HG03565 (cell line): ENCODE measurements around the gene METRNL.
"Not testable (repeated sequence)": the region's sequence is repeated elsewhere in the genome, so short reads cannot be mapped to it uniquely, and the experiment has no call there.

Experiments used
- ATAC-seq: cut with Tn5 transposase; IDR thresholded peaks from one replicate; pipeline ENCODE4 v1.9.1; 2021; ENCODE audit warnings: mild to moderate bottlenecking, moderate library complexity; ENCODE audit not compliant: unreplicated experiment

METRNL gene

DNA sequence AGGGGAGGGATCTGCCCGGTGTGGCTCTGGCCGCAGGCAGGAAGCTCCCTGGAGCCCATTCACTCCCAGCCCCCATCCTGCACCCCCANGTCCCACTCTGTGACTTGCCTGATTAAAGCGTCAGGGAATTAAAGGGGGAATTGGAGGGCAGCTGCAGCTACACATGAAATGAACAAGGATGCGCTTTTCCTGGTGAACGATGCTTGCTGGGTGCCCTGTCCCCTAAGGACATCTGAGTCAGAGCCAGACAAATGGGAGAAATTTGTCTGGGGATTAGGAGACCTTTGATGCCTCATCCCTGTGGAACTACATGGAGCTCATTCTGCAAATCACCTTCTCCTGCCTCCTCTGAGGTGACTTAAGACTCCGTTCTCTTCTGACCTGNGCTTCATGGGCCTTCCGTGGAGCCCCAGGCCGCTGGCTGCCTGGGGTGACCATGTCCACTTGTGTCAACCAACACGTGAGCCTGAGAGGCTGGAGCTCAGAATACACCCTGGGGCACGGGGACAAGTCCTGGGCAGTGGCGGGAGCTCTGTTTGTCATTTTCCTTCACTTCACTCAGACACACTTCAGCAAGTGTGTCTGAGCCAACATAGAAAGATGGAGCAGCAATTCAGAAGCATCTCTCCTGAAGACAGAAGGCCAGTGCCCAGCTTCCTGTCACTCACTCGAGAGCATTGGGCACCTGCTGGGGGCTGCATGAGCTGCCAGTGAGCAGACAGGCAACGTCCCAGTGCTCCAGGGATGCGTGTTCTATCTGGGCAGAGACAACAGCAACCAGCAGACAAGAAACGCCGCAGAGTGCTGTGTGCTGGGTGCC lies 54.1 kb downstream of the METRNL start:
- ATAC-seq: no peak

DNA sequence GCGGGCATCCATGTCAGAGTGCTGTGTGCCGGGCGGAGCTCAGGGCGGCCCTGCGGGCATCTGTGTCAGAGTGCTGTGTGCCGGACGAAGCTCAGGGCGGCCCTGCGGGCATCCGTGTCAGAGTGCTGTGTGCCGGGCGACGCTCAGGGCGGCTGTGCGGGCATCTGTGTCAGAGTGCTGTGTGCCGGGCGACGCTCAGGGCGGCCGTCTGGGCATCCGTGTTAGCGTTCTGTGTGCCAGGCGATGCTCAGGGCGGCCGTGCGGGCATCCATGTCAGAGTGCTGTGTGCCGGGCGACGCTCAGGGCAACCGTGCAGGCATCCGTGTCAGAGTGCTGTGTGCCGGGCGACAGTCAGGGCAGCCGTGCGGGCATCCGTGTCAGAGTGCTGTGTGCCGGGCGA lies 55.0 kb downstream of the METRNL start:
- not testable (repeated sequence) for ATAC-seq

DNA sequence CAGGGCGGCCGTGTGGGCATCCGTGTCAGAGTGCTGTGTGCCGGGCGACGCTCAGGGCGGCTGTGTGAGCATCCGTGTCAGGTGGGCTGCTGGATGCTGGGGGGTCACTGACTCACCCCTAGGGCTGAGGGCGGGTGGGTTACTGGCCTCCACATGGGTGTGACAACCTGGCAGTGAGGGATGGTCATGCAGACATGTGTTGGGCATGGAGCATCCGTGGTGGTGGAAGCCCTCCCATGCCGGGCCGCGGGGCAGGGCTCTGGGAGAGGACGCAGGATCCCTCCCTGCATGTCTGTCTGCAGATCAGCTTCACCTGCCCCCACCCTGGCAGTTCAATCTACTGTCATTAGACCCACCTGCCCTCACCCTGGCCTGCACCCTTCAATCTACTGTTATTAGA lies 56.3 kb downstream of the METRNL start:
- no peak for ATAC-seq

DNA sequence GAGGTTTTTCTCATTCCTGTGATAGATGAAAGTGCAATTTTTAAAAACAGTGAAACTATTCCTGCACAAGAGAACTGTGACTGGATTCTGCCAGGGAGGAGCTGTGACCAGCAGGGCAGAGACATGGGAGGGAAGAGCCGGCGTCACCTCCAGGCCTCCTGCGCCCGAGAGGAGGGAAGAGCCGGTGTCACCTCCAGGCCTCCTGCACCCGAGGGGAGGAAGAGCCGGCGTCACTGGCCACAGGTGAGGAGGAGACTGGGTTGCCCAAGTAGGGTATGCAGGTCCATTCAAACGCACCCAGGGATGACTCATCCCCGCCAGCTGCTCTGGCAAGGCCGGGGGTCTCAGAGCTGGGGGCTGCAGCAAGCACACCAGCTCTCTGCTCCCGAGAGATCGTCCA lies 56.7 kb downstream of the METRNL start:
- no peak for ATAC-seq

DNA sequence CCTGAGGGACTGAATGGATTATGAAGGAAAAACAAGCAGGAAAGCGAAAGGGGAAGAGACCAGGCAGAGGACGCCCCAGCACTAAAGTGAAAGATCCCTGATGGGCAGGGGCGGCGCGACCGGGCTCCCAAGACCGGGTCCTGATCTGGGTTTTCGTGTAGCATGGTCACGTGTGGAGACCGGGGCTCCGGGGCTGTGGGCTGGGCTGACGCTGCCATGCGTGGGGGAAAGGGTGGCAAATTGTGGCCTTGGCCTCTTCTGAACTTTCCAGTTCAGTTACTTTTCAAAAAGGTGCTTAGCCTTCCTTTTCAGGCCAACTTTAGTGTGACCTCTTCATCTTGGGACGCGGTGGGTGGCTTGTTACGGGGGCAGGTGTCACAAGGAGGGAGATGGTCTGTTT lies 57.5 kb downstream of the METRNL start:
- no peak for ATAC-seq

DNA sequence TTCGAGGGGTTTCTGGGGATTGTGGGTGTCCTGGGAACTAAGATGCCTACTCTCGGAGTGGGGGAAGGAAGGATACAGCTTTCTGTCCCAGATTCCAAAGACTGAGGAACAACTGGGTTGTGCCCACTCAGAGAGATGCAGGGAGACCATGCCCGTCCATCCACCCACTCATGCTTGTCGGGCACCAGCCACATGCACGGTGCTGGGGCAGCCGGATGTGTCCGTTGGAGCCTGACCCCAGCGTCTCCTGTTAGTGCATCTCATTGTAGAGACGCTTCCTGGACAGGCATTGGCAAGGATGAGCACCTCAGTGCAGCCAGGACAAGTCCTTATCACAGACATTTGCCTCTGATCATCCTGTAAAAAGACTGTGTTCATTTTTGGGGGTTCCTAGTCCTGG lies 58.1 kb downstream of the METRNL start:
- no peak for ATAC-seq

DNA sequence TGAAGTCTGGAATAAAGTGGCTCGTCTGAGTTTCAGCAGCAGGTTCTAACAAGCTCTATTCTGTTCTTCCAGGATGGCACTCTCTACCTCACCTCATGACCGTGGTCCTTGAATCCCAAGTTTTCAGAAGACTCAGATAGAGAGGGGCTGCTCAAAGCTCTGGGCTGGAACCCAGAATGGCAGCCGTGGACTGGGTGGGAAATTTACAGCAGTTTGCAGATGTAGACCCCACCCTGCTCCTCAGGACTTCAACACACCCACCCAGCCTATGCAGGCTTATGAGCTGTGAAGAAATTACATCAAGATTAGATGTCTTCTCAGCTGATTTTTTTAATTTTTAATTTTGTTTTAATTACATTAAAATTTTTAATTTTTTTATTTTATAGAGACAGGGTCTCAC lies 59.4 kb downstream of the METRNL start:
- ATAC-seq: no peak

DNA sequence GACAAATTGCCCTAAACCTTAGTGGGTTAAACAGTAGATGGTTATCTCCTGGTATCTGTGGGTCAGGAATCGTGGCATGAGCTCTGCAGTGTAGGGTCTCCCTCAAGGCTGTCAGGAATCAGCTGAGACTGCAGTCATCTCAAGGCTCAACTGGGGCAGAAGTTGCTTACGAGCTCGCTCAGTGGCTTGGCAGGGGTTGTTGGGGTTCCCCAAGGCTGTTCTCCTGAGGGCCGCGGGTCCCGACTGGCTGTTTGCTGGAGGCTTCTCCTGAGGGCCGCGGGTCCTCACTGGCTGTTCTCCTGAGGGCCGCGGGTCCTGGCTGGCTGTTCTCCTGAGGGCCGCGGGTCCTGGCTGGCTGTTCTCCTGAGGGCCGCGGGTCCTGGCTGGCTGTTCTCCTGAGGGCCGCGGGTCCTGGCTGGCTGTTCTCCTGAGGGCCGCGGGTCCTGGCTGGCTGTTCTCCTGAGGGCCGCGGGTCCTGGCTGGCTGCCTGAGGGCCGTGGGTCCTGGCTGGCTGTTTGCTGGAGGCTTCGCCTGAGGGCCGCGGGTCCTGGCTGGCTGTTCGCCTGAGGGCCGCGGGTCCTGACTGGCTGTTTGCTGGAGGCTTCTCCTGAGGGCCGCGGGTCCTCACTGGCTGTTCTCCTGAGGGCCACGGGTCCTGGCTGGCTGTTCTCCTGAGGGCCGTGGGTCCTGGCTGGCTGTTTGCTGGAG lies 60.3 kb downstream of the METRNL start:
- ATAC-seq: not testable (repeated sequence)

DNA sequence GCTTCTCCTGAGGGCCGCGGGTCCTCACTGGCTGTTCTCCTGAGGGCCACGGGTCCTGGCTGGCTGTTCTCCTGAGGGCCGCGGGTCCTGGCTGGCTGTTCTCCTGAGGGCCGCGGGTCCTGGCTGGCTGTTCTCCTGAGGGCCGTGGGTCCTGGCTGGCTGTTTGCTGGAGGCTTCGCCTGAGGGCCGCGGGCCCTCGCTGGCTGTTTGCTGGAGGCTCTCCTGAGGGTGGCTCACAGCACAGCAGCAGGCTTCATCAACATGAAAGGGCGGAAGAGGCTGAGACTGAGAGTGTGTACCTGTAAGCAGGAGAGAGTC lies 60.8 kb downstream of the METRNL start:
- not testable (repeated sequence) for ATAC-seq

DNA sequence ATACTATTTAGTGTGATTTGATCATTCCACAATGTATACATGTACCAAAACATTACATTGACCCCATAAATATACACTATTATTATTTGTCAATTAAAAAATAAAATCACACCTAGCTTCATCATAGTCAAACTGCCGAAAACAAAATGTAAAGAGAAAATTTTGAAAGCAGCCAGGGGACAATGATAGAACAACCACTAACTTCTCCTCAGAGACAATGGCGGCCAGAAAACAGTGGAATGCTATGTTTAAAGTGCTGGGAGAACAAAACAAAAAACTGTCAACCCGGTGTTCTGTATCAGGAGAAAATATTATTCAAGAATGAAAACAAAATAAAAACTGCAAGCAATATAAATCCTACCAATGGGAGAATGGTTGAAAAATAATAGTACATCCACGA lies 63.2 kb downstream of the METRNL start:
- no peak for ATAC-seq

DNA sequence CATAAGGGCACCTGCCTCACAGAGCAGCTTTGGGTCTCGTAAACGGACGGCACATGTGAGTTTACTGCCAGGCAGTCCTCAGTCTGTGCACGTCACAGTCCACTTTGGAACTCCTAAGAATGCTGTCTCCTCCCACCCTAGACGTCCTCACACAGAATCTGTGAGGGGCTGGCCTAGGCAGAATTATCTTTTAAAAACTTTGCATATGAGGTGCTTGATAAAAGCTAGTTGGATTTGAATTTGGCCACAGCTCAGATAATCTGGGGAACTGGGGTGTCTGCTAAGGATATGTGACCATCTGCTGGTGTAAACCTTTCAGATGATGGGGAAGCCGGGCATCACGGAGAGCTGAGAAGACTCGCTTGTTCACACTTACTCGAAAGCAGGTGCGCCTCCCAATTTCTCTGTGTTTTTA lies 64.4 kb downstream of the METRNL start:
- no peak for ATAC-seq
